Right atrium auricular region (tissue), 2 donors: Measurements from ENCODE around the gene TSPAN32. TPM values are rescaled to one million over a fixed set of nuclear protein-coding genes. Genes with fewer than 3 reads are reported as not detected.
A peak's percentile ranks its signal among the peaks of the same experiment; 100 is the strongest.

ENCODE experiments used
- DNase-seq: peaks from one replicate; pipeline ENCODE4 v3.0.0-alpha.2; 2019; ENCODE audit warnings: low spot score
- H3K27ac ChIP-seq, 2 donors: fragments of 200-600 bp; sonication (generic); 1 replicate in 1 of 2; 2 replicates in 1 of 2; pipeline ENCODE4 v1.5.1; 2016 to 2019
- H3K27me3 ChIP-seq, 2 donors: fragments of 200-600 bp; sonication (generic); one replicate each; pipeline versions ENCODE4 v1.5.1 to v1.6.0; 2017 to 2019
- H3K36me3 ChIP-seq: fragments of 200-600 bp; sonication (generic); one replicate; pipeline ENCODE4 v1.5.1; 2016
- H3K4me1 ChIP-seq, 2 donors: fragments of 200-600 bp; sonication (generic); one replicate each; pipeline versions ENCODE4 v1.5.1 to v1.6.0; 2017 to 2019
- H3K4me3 ChIP-seq, 2 donors: fragments of 200-600 bp; sonication (generic); 1 replicate in 1 of 2; 2 replicates in 1 of 2; pipeline ENCODE4 v1.5.1; 2017 to 2019; ENCODE audit warnings: mild to moderate bottlenecking in 1 of 2, moderate library complexity in 1 of 2
- H3K9me3 ChIP-seq, 2 donors: fragments of 200-600 bp; sonication (generic); one replicate each; pipeline ENCODE4 v1.5.1; 2019
- total RNA-seq, 2 donors: library from RNA; depleted of rRNA; stranded (reverse); fragments of >200 nt; gene quantifications; one replicate each; pipeline ENCODE4 v1.1.0, GENCODE V29; 2016
- TF ChIP-seq, protein P1 (sequence below), 2 donors: fragments of 200-600 bp; sonication (generic); IDR thresholded peaks; one replicate each; pipeline ENCODE4 v1.5.1; 2019; ENCODE audit warnings: antibody characterized with exemption in 2 of 2

The TSPAN32 gene
- total RNA-seq, 2 donors from 2014 or later: 2.6 to 15.2 TPM

DNA sequence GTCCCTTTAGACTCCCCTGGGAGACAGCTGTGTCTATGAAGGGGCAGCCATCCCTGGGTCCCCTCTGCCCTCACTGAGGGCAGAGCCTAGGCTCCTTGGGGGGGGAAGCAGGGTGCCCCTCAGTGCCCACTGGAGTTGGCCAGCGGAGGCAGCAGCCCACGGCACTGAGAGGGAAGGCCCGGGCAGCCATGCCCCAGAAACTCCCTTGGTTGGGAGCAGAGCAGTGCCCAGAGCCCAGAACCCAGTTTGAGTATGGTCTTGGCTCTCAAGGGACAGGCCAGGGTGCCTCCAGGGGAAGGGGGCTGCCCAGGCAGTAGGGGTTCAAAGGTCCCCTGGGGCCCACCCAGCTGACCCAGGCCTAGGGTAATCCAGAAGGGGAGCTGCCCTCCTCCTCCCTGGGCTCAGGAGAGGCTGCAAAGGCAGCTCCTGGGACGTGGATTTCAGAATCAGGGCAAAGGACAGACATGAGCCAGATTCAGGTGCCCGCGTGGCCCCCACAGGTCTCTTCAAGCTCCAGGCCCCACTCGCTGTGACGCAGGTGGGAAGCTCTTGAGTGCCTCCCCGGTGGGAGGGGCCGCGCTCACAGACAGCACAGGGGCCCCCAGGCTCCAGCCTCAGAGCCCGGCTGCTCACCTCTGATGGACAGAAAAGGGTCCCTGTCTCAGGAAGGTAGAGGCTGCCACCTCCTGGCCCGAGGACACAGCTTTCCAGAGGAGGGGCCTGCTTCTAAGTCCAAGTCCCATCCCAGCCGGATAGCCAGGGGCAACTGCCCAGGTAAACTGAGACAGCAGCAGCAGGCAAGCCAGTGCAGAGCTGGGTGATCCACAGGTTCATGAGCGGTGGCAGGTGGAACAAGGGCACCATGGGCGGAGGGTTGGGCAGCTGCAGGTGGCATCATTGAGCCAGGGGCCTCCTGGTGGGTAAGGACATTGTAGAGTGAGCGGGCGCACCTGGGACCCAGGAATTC is 2.7 kb upstream of the TSPAN32 start:
- H3K4me1 ChIP-seq: peaks cover 0 to 34% of the 10 kb centered on the region in 2 donors
- H3K9me3 ChIP-seq: no peaks in the 10 kb centered on the region
- TF ChIP-seq, protein P1, sequence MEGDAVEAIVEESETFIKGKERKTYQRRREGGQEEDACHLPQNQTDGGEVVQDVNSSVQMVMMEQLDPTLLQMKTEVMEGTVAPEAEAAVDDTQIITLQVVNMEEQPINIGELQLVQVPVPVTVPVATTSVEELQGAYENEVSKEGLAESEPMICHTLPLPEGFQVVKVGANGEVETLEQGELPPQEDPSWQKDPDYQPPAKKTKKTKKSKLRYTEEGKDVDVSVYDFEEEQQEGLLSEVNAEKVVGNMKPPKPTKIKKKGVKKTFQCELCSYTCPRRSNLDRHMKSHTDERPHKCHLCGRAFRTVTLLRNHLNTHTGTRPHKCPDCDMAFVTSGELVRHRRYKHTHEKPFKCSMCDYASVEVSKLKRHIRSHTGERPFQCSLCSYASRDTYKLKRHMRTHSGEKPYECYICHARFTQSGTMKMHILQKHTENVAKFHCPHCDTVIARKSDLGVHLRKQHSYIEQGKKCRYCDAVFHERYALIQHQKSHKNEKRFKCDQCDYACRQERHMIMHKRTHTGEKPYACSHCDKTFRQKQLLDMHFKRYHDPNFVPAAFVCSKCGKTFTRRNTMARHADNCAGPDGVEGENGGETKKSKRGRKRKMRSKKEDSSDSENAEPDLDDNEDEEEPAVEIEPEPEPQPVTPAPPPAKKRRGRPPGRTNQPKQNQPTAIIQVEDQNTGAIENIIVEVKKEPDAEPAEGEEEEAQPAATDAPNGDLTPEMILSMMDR (IDR thresholded peaks at IDR 0.05): peak in 1 of 2 donors; percentile 50
- H3K27me3 ChIP-seq: no peaks in the 10 kb centered on the region
- DNase-seq: peak; percentile 52
- H3K27ac ChIP-seq: no peak overlapping the region
- no peaks in the 10 kb centered on the region for H3K36me3 ChIP-seq
- H3K4me3 ChIP-seq: no peak overlapping the region

DNA sequence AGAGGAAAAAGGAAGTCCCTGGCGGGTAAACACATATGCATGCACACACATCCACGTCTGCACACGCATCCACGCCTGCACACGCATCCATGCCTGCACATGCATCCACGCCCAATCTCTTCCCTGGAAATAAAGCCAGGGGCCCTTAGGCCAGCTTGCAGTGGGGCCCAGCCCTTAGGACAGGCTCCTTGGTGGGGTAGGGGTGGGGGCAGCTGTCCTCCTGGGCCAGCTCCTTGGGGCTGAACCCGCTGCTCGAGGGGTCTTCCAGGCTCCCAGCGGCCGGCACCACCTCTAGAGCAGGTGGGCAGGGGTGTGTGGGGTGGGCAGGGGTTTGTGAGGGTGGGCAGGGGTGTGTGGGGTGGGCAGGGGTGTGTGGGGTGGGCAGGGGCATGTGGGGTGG is 2.0 kb upstream of the TSPAN32 start:
- DNase-seq: no peak
- no peak overlapping the region for H3K4me3 ChIP-seq
- TF ChIP-seq, protein P1 (IDR thresholded peaks at IDR 0.05): no peak

GRCh38 chr11:2300290-2300935 is 1.4 kb upstream of the TSPAN32 start:
- H3K4me1 ChIP-seq: peaks cover 0 to 47% of the 10 kb centered on the region in 2 donors
- DNase-seq: peak; percentile 55
- no peaks in the 10 kb centered on the region for H3K36me3 ChIP-seq
- peak overlapping the region in 1 of 2 donors; percentile 41 for H3K4me3 ChIP-seq
- no peaks in the 10 kb centered on the region for H3K27me3 ChIP-seq
- TF ChIP-seq, protein P1 (IDR thresholded peaks at IDR 0.05): no peak
- H3K9me3 ChIP-seq: no peaks in the 10 kb centered on the region
- H3K27ac ChIP-seq: peak overlapping the region; percentile 83 to 87

More for the DNA sequence above, 2.0 kb upstream of the TSPAN32 start:
- no peaks in the 10 kb centered on the region for H3K36me3 ChIP-seq
- H3K27me3 ChIP-seq: no peaks in the 10 kb centered on the region
- H3K27ac ChIP-seq: no peak overlapping the region
- H3K9me3 ChIP-seq: no peaks in the 10 kb centered on the region
- H3K4me1 ChIP-seq: peaks cover 0 to 41% of the 10 kb centered on the region in 2 donors

DNA sequence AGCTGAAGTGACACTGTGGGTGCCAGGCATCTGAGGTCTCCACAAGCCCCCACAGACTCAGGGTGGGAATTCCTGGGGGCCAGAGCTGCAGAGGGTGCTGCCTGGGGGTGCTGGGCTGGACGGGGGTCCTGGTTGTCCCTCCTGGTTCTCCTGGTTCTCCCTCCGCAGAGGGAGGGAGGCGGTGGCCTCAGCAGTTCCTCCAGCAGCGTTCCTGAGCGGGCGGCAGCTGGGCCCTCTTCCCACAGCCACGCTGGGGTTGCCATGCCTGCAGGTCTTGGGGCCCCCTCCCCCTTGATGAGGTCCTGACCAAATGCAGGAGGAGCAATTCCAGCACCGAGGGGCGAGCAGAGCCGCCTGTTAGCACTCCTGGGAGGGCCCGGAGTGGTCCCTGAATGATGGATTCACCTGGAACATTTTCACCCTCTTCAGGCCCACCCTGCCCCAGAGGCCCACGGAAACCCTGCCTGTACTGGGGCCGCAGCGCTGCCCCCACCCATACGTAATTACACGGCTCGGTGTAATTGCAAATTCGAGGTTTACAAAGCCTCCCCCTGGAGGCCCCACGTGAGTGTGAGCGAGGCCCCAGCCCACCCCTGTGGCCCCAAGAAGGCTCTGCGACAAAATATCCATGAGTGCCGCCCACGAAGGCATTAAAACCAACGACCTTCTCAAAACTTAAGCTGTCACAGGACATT is 730 bp upstream of the TSPAN32 start:
- H3K27ac ChIP-seq: peak overlapping the region; percentile 83 to 87

GRCh38 chr11:2302306-2302895 is 588 bp downstream of the TSPAN32 start:
- DNase-seq: peak; percentile 59
- Histone ChIP-seq H3K27me3 (no peaks in the 10 kb centered on the region), H3K36me3 (no peaks in the 10 kb centered on the region), H3K9me3 (no peaks in the 10 kb centered on the region), H3K27ac (peak overlapping the region; percentile 83 to 87), H3K4me1 (peaks cover 0 to 67% of the 10 kb centered on the region in 2 donors), H3K4me3 (peak overlapping the region; percentile 13 to 41)
- TF ChIP-seq, protein P1 (IDR thresholded peaks at IDR 0.05): no peak

More for the DNA sequence above, 730 bp upstream of the TSPAN32 start:
- Histone ChIP-seq H3K36me3 (no peaks in the 10 kb centered on the region), H3K4me1 (peaks cover 0 to 54% of the 10 kb centered on the region in 2 donors), H3K27me3 (no peaks in the 10 kb centered on the region), H3K9me3 (no peaks in the 10 kb centered on the region), H3K4me3 (peak overlapping the region in 1 of 2 donors; percentile 41)
- TF ChIP-seq, protein P1 (IDR thresholded peaks at IDR 0.05): no peak
- peak; percentile 38 for DNase-seq
